Osteocyte (in vitro differentiated cells): ENCODE results near the gene HS1BP3. TPM values are rescaled to one million over a fixed set of nuclear protein-coding genes. Genes with fewer than 3 reads are reported as not detected.

Source experiments
- DNase-seq: peaks from one replicate; pipeline ENCODE4 v3.0.0; 2021; ENCODE audit warnings: mixed read lengths; ENCODE audit not compliant: unreplicated experiment; ENCODE audit errors: extremely low spot score
- H3K27ac Mint-ChIP-seq: one replicate; pipeline ENCODE4 v1.8.0; 2021; ENCODE audit warnings: mild to moderate bottlenecking, mixed read lengths; ENCODE audit not compliant: unreplicated experiment
- H3K27me3 Mint-ChIP-seq: one replicate; pipeline ENCODE4 v1.8.0; 2021; ENCODE audit warnings: mixed read lengths; ENCODE audit not compliant: unreplicated experiment
- H3K36me3 Mint-ChIP-seq: one replicate; pipeline ENCODE4 v1.8.0; 2021; ENCODE audit warnings: mixed read lengths; ENCODE audit not compliant: unreplicated experiment
- H3K4me1 Mint-ChIP-seq: one replicate; pipeline ENCODE4 v1.8.0; 2021; ENCODE audit warnings: mixed read lengths; ENCODE audit not compliant: unreplicated experiment
- H3K4me3 Mint-ChIP-seq: one replicate; pipeline ENCODE4 v1.8.0; 2021; ENCODE audit warnings: mild to moderate bottlenecking, moderate library complexity, mixed read lengths; ENCODE audit not compliant: unreplicated experiment
- H3K9me3 Mint-ChIP-seq: one replicate; pipeline ENCODE4 v1.8.0; 2021; ENCODE audit warnings: mixed read lengths; ENCODE audit not compliant: unreplicated experiment
- CTCF ChIP-seq: fragments of 200-600 bp; sonication (generic); IDR thresholded peaks from 2 replicates; pipeline ENCODE4 v1.5.0; 2021; ENCODE audit warnings: antibody characterized with exemption, mild to moderate bottlenecking, moderate library complexity
- total RNA-seq: library from RNA; stranded (reverse); gene quantifications from 2 replicates; pipeline ENCODE4 v1.2.1, GENCODE V29; 2021

Gene HS1BP3
- total RNA-seq, 1 donor from 2014 or later = 40.5 TPM

GRCh38 chr2:20656561-20656960 lies 5.7 kb upstream of the HS1BP3 start:
- DNase-seq = no peak
- TF ChIP-seq CTCF = no peak
- Mint-ChIP-seq H3K27ac (no peak overlapping the region), H3K4me3 (no peak overlapping the region), H3K9me3 (no peaks in the 10 kb centered on the region), H3K4me1 (peaks cover 6% of the 10 kb centered on the region), H3K36me3 (no peaks in the 10 kb centered on the region), H3K27me3 (peaks cover 50% of the 10 kb centered on the region)

DNA sequence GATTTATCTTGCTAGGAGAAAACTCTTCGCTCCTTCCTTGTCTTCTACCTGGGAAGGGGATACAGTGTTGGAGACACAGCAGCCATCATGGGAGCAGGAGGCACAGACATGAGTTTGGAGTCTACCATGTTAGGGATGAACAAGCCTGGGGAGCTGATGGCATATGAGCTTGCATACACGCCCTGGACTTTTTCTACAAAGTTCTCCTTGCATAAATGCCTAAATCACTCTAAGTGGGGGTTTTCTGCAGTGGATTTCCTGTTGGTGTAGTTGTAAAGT lies 3.6 kb upstream of the HS1BP3 start:
- peaks cover 17% of the 10 kb centered on the region for H3K4me1 Mint-ChIP-seq
- H3K27ac Mint-ChIP-seq = no peak overlapping the region
- no peak for TF ChIP-seq CTCF
- H3K4me3 Mint-ChIP-seq = no peak overlapping the region
- H3K36me3 Mint-ChIP-seq = no peaks in the 10 kb centered on the region
- peaks cover 30% of the 10 kb centered on the region for H3K27me3 Mint-ChIP-seq
- H3K9me3 Mint-ChIP-seq = no peaks in the 10 kb centered on the region
- DNase-seq = no peak

DNA sequence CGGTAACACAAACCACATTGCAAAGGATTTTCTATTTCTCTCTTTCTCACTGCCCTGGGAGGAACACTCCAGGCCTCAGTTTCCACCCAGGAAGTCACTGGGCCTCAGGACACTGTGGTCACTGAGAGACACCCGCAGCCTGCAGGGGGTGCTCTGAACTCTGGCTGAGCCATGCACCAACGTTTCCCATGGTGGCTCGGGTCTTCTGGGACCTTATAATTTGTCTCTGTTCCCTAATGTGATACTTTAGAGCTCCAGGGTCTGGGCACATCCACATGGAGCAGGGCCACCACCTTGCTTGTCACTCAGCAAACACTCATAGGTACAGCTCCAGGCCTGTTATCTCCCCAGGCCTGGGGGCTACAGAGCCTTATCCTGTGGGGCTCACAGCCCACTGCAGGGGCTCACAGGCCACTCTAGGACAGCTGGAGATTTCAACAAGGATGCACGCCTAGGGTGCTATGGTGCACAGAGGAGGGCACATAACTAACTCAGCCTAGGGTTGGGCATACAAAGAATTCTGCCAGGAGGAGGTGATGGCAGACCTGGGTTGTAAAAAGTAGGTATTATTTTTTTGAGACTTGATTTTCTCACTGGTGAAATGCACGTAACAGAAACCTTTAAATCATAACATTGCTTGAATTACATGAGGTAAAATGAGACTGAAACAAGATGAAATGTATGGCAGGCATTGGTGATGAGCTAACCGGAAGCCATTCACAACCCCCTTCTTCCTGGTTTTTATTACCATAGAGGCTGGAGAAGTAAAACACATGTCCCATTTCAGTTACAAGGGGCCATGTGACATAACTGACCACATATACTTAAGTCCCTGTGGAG lies 3.0 kb upstream of the HS1BP3 start:
- no peak for TF ChIP-seq CTCF
- Mint-ChIP-seq H3K4me3 (no peak overlapping the region), H3K36me3 (no peaks in the 10 kb centered on the region)

DNA sequence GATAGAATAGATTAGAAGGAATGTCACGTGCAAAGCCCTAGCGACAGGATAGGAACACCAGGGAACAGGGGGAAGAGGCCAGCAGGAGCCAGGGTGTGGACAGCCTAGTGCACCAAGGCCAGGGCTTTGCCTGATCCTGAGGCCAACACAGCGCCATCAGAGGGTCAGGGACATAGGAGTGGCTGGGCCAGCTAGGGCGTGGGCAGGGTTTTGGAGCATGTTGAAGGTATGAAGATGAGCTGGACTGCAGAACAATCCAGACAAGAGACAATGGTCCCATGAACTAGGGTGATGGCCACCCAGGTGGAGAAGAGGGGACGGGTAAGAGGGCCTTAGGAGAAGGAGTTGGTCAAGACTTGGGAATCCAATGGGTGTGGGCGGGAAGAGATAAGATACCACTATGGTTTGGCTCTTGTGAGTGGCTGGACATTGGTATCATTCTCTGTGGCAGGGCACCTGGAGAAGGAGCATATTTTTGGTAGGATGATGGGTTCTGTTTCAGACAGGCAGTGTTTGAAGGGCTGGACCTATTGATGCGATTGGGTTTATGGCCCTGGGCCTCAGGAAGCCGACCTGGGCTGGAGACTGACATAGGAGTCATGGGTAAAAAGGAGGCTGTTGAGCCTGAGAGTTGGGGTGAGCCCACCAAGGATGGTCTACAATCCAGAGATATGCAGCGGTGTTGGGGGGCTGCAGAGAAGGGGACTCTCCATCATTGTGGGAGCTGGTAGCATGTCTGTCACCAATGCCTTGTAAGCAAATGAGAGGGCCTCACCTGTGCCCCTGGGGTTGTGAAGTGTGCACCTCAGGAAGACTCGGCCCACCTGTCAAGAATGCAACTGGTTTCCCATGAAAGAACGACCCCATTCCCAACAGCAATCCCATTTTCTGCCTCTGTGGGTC lies 2.0 kb upstream of the HS1BP3 start:
- peaks cover 32% of the 10 kb centered on the region for H3K4me1 Mint-ChIP-seq
- TF ChIP-seq CTCF = no peak
- DNase-seq = no peak
- H3K27me3 Mint-ChIP-seq = peaks cover 17% of the 10 kb centered on the region
- no peaks in the 10 kb centered on the region for H3K36me3 Mint-ChIP-seq
- H3K4me3 Mint-ChIP-seq = no peak overlapping the region
- no peak overlapping the region for H3K27ac Mint-ChIP-seq
- H3K9me3 Mint-ChIP-seq = no peaks in the 10 kb centered on the region

More for the DNA sequence above, 3.0 kb upstream of the HS1BP3 start:
- DNase-seq = no peak
- Mint-ChIP-seq H3K9me3 (no peaks in the 10 kb centered on the region), H3K4me1 (peaks cover 22% of the 10 kb centered on the region), H3K27ac (no peak overlapping the region), H3K27me3 (peaks cover 25% of the 10 kb centered on the region)

DNA sequence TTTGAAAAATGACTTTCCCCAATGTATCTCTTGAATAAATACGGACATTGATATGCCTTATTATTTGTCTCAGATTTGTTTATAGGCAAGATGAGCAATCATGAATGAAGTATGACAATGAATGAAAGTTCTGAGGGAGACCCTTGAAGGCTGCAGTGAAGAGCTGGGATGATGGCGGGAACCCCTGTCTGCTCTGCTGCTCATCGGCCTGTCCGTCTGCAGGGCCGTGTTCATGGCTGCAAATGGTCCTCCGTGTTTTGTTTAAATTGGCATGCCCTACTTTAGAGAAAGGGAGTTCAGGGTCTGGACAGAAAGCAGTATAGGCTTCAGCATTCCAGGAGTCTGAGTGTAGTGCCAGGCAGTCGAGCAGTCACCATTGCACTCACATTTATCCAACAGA lies 1.2 kb upstream of the HS1BP3 start:
- Mint-ChIP-seq H3K4me1 (peaks cover 38% of the 10 kb centered on the region), H3K9me3 (no peaks in the 10 kb centered on the region), H3K36me3 (no peaks in the 10 kb centered on the region), H3K27ac (no peak overlapping the region), H3K27me3 (peaks cover 15% of the 10 kb centered on the region), H3K4me3 (no peak overlapping the region)
- no peak for TF ChIP-seq CTCF
- no peak for DNase-seq
